Ectodermal cell (in vitro differentiated cells): ENCODE measurements around the gene C1orf105.
A peak's percentile ranks its signal among the peaks of the same experiment; 100 is the strongest.

Experiments
- H3K27ac ChIP-seq: 2 replicates; pipeline ENCODE4 v1.7.0; 2013; ENCODE audit warnings: mild to moderate bottlenecking, low read depth, low read length; ENCODE audit not compliant: insufficient read depth, poor library complexity, severe bottlenecking
- H3K27me3 ChIP-seq: 2 replicates; pipeline ENCODE4 v1.7.0; 2013; ENCODE audit warnings: mild to moderate bottlenecking, low read length; ENCODE audit not compliant: insufficient read depth, control insufficient read depth, poor library complexity, severe bottlenecking
- H3K36me3 ChIP-seq: one replicate; pipeline ENCODE4 v1.7.0; 2013; ENCODE audit warnings: low read length; ENCODE audit not compliant: control insufficient read depth, insufficient read depth
- H3K4me1 ChIP-seq: one replicate; pipeline ENCODE4 v1.7.0; 2013; ENCODE audit warnings: low read length; ENCODE audit not compliant: control insufficient read depth, insufficient read depth
- H3K4me3 ChIP-seq: 2 replicates; pipeline ENCODE4 v1.7.0; 2013; ENCODE audit warnings: low read depth, low read length, control low read depth; ENCODE audit not compliant: insufficient read depth
- H3K9me3 ChIP-seq: 2 replicates; pipeline ENCODE4 v1.7.0; 2013; ENCODE audit warnings: mild to moderate bottlenecking, low read length, moderate library complexity; ENCODE audit not compliant: control insufficient read depth
- WGBS, 2 experiments: methylation state at CpG; one replicate each; pipeline ENCODE4 v1.1.7; 2013; ENCODE audit warnings: missing lambda C conversion rate in 2 of 2; 5-methylcytosine and 5-hydroxymethylcytosine counted together

Gene C1orf105

GRCh38 chr1:172442843-172443565, 22.5 kb downstream of the C1orf105 start:
- H3K27ac ChIP-seq: peak overlapping the region; percentile 58
- peak overlapping the region; percentile 96 for H3K4me3 ChIP-seq
- H3K4me1 ChIP-seq: no peaks in the 10 kb centered on the region

DNA sequence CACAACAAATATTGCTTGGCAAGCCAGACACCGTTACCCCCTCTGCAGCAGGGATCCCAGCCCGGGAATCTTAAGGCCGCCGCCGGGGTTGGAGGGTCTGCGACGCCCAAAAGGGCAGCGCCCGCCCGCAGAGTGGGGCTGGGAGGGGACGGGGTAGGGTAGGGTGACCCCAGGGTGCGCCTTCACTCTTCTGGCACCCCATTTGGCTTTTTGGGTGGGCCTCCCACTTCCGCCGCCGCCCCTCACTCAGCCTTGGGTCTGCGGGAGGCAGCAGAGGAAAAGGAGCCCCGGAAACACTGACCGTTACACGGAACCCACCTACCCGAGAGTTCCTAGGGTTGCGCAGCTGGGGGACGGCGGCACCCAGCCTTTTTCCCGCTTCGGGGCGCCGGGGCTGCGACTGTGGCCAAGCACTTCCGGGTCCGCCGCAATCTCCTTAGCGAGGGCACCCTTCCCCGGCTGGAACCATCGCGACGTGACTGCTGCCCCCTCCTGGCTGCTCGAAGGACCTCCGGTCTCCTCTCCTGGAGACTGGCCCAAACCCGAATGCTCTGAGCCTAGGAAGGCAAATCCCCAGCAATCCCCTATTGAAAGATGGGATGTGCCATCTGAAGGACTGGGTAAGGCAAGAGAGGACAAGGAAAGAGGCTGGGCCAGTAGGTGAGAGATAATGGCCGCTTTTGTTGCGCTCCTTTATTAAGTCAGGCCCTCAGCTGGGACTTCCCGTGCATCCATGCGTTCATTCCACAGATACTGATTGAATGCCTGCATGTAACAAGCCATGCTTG, 23.4 kb downstream of the C1orf105 start, which contains the start of gene PIGC:
Gene PIGC (minus strand): TSS at position 404 of the 788 bp plus-strand sequence. CDS start 1,447 bp downstream, outside the sequence.
- H3K9me3 ChIP-seq: no peaks in the 10 kb centered on the region
- peak within 1 kb of the TSS; percentile 96 for H3K4me3 ChIP-seq
- H3K36me3 ChIP-seq: no peaks in the 10 kb centered on the region
- no peaks in the 10 kb centered on the region for H3K4me1 ChIP-seq
- peak within 1 kb of the TSS; percentile 58 for H3K27ac ChIP-seq
- H3K27me3 ChIP-seq: no peaks in the 10 kb centered on the region
- 6 to 7% methylated on average over 43 of the region's 43 CpGs for WGBS, 2 experiments

More at GRCh38 chr1:172442843-172443565, 22.5 kb downstream of the C1orf105 start:
- WGBS, 2 experiments: 84 to 92% methylated on average over 2 to 3 of the region's 3 CpGs
- H3K9me3 ChIP-seq: no peaks in the 10 kb centered on the region
- no peaks in the 10 kb centered on the region for H3K36me3 ChIP-seq
- H3K27me3 ChIP-seq: no peaks in the 10 kb centered on the region

- Histone ChIP-seq H3K27me3 (no peaks in the 10 kb centered on the region), H3K27ac (no peak overlapping the region), H3K4me1 (no peaks in the 10 kb centered on the region), H3K9me3 (no peaks in the 10 kb centered on the region), H3K36me3 (no peaks in the 10 kb centered on the region), H3K4me3 (no peak overlapping the region)
- 80% methylated on average over 2 to 3 of the region's 3 CpGs for WGBS, 2 experiments
These were observed 26.1 kb downstream of the C1orf105 start for GRCh38 chr1:172446547-172446946.

- no peaks in the 10 kb centered on the region for H3K9me3 ChIP-seq
- H3K27ac ChIP-seq: no peak overlapping the region
- H3K4me1 ChIP-seq: no peaks in the 10 kb centered on the region
- H3K27me3 ChIP-seq: no peaks in the 10 kb centered on the region
- no peaks in the 10 kb centered on the region for H3K36me3 ChIP-seq
- WGBS, 2 experiments: 94 to 96% methylated on average over 2 of the region's 2 CpGs
- no peak overlapping the region for H3K4me3 ChIP-seq
These were observed 27.2 kb downstream of the C1orf105 start for GRCh38 chr1:172447641-172448040.

DNA sequence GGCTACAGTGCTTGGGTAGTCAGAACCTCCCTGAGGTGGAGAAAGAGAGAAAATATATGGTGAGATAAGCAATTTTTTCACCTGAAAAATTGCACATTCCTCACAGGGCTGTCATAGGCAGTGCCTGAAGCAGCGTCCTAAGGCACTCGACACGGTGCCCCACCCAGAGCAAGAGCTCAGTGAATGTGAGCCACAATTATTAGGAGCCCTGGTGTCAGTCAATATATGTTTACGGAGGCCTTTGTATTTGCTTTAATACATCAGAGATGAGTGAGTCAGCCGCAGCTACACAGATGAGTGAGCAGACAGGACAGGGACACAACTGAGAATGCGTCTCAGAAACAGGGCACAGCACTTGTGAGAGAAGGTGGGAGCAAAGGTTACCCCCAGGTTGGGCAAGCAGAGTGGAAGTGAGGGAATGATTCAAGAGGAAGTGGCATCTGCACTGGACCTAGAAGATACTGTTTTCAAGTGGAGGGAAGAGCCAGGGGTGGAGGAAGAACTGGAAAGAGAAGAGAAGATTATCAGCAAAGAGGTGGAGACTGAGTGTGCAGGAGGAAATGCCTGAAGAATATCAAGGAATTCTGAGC, 28.6 kb downstream of the C1orf105 start:
- Histone ChIP-seq H3K9me3 (no peaks in the 10 kb centered on the region), H3K4me3 (no peak overlapping the region), H3K27ac (no peak overlapping the region), H3K36me3 (no peaks in the 10 kb centered on the region), H3K4me1 (no peaks in the 10 kb centered on the region), H3K27me3 (no peaks in the 10 kb centered on the region)
- 94 to 95% methylated on average over 6 of the region's 6 CpGs for WGBS, 2 experiments

- no peak overlapping the region for H3K27ac ChIP-seq
- WGBS, 2 experiments: 67 to 74% methylated on average over 18 of the region's 18 CpGs
- H3K36me3 ChIP-seq: no peaks in the 10 kb centered on the region
These were observed 29.4 kb downstream of the C1orf105 start for GRCh38 chr1:172449585-172450523.

GRCh38 chr1:172450524-172450885, 30.0 kb downstream of the C1orf105 start:
- H3K27me3 ChIP-seq: no peaks in the 10 kb centered on the region
- no peak overlapping the region for H3K4me3 ChIP-seq
- H3K4me1 ChIP-seq: no peaks in the 10 kb centered on the region
- no peak overlapping the region for H3K27ac ChIP-seq
- H3K36me3 ChIP-seq: no peaks in the 10 kb centered on the region
- 87 to 90% methylated on average over 7 of the region's 7 CpGs for WGBS, 2 experiments
- H3K9me3 ChIP-seq: no peaks in the 10 kb centered on the region

More at GRCh38 chr1:172449585-172450523, 29.4 kb downstream of the C1orf105 start:
- Histone ChIP-seq H3K27me3 (no peaks in the 10 kb centered on the region), H3K4me3 (no peak overlapping the region), H3K9me3 (no peaks in the 10 kb centered on the region), H3K4me1 (no peaks in the 10 kb centered on the region)

GRCh38 chr1:172451002-172451443, 30.5 kb downstream of the C1orf105 start:
- Histone ChIP-seq H3K36me3 (no peaks in the 10 kb centered on the region), H3K4me3 (no peak overlapping the region), H3K4me1 (no peaks in the 10 kb centered on the region), H3K27ac (no peak overlapping the region), H3K9me3 (no peaks in the 10 kb centered on the region), H3K27me3 (no peaks in the 10 kb centered on the region)
- WGBS, 2 experiments: 92 to 94% methylated on average over 2 of the region's 2 CpGs

GRCh38 chr1:172452536-172453152, 32.2 kb downstream of the C1orf105 start:
- H3K4me1 ChIP-seq: no peaks in the 10 kb centered on the region
- no peaks in the 10 kb centered on the region for H3K36me3 ChIP-seq
- H3K27me3 ChIP-seq: no peaks in the 10 kb centered on the region
- H3K27ac ChIP-seq: no peak overlapping the region
- no peak overlapping the region for H3K4me3 ChIP-seq
- H3K9me3 ChIP-seq: no peaks in the 10 kb centered on the region
- WGBS, 2 experiments: 81 to 84% methylated on average over 7 of the region's 7 CpGs
